GM12872 (cell line): ENCODE measurements around the gene CNOT3.

ENCODE experiments used
- TF ChIP-seq, protein P1 (sequence below): IDR thresholded peaks from 3 replicates; pipeline ENCODE4 v1.5.1; 2011; ENCODE audit warnings: low read depth, mild to moderate bottlenecking, low read length, moderate library complexity; ENCODE audit not compliant: insufficient read depth

The CNOT3 gene

DNA sequence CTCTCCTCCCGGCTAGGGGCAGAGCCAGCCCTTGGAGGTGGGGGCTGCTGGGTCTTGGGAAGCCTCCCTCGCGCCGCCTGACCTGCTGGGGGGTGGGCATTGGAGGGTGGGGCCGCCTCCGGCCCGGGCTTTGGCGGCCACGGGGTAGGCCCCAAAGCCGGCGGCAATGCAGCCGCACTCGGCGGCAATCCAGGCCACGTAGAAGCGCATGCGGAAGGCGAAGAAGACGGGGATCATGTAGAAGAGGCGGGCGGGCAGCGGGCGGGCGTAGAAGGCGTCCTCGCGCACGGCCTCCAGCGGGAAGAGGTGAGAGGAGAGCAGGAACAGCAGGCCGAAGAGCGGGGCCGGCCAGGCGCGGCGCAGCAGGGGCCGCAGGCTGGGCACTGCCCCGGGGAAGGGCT lies 43.1 kb downstream of the CNOT3 start:
- TF ChIP-seq, protein P1, sequence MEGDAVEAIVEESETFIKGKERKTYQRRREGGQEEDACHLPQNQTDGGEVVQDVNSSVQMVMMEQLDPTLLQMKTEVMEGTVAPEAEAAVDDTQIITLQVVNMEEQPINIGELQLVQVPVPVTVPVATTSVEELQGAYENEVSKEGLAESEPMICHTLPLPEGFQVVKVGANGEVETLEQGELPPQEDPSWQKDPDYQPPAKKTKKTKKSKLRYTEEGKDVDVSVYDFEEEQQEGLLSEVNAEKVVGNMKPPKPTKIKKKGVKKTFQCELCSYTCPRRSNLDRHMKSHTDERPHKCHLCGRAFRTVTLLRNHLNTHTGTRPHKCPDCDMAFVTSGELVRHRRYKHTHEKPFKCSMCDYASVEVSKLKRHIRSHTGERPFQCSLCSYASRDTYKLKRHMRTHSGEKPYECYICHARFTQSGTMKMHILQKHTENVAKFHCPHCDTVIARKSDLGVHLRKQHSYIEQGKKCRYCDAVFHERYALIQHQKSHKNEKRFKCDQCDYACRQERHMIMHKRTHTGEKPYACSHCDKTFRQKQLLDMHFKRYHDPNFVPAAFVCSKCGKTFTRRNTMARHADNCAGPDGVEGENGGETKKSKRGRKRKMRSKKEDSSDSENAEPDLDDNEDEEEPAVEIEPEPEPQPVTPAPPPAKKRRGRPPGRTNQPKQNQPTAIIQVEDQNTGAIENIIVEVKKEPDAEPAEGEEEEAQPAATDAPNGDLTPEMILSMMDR = no peak

GRCh38 chr19:54183431-54183830 lies 45.9 kb downstream of the CNOT3 start:
- TF ChIP-seq, protein P1 = no peak

DNA sequence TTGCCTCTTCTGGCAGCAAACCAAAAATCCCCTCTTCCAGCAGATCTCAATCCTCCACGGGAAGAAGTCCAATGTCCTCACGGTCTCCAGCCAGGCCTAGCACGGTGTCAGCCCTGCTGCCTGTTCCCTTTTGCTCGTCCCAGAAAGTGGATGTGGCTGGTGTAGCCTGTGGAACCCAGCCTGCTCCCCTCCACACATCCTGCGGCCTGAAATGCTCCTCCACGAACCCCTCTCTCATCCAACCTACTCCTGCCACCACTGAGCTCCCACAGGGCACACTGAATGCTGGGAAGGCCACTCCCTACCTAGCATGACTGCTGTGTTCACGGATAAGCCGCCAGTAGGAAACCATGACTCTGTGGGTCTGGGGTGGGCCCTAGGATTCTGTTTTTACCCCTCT lies 48.8 kb downstream of the CNOT3 start:
- TF ChIP-seq, protein P1 = no peak

GRCh38 chr19:54186934-54187381 lies 49.4 kb downstream of the CNOT3 start:
- TF ChIP-seq, protein P1 = no peak

GRCh38 chr19:54188215-54188871 lies 50.8 kb downstream of the CNOT3 start:
- TF ChIP-seq, protein P1 = no peak

- TF ChIP-seq, protein P1 = peak; percentile 47; the same call in 2 of the 3 replicates
These were observed 51.7 kb downstream of the CNOT3 start, which contains the start of gene MBOAT7 for GRCh38 chr19:54189145-54189734. MBOAT7 (minus strand) TSS chr19:54189580; CDS start chr19:54188508, 1,072 bp downstream.

DNA sequence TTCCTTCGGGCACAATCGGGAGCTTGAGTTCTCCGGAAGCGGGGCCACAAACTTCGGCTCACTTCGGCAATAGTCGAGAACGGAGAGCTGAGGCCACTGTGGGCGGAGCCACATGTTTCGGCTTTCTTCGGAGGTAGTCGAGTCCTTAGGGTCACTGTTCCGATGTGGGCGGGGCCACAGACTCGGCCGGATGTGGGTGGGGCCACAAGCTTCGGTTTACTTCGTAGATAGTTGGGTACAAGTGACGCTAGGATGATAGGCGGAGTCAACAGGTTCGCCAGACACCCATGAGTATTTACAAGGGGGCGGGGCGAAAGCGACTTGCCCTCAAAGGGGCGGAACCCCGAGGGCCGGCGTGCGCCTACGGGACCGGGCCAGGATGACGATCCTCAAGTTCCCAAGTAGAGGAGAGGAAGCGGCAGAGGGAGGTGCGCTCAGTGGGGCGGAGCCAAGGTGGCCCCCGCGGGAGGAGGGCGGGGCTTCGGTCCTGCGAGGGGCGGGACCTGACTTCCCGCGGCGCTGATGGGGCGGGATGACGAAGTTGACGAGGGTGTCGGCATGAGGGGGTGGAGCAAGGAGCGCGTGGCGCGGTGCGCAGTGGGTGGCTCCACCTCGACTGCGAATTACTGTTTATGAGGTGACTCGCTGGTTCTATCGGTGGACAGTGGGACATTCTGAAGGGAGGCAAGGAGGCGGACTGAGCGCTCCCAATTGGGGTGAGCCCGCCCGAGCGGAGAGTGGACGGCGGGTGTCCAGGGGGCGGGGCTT lies 52.4 kb downstream of the CNOT3 start:
- TF ChIP-seq, protein P1 = no peak
